ENCODE data around the gene FAM200C.

FAM200C gene

DNA sequence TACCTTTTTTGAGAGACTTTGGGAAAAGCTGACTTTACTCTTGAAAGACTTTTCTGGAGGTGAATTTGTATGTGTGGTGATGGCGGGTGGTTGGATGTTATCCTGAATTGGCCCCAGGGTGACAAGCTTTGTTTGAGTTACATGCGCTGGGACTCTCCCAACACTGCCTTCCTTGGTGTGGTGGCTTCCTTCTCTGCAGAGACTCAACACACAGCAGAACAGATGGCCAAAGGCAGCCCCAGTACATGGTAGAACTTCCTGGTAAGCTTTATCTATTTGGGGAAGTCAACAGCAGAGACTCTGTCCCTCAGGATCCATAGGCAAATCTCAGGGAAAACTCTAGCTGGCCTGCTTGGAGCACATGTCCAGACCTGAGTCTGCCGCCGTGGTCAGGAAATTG lies 47.5 kb downstream of the FAM200C start:
- no peak overlapping the region for H3K4me2 ChIP-seq (ENCODE audit: low read length)

DNA sequence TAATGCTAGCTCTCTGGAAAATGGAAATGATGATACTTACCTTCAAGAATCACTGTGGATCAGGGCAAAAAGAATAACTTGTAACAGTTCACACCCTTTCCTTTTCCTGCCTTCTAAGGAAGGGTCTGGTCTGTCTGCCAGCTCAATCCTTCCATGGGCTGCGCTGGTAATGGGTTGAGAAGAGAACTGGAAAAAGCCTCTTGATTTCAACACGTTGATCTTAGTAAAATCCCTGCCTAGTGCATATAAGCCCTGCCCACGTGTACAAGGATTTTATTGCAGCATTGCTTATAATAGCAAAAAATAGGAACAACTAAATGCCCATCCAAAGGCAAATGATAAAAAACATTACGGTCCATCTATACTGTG lies 49.9 kb downstream of the FAM200C start:
- no peak overlapping the region for H3K4me3 ChIP-seq (ENCODE audit: low read length)
- no peak overlapping the region for H3K27ac ChIP-seq (ENCODE audit: low read length)
- H3K36me3 ChIP-seq (replicated peaks; ENCODE audit: low read depth, low read length): no peaks in the 10 kb centered on the region
- H3K79me2 ChIP-seq (ENCODE audit: low read length): no peaks in the 10 kb centered on the region
- no peak overlapping the region for H2AFZ ChIP-seq (ENCODE audit: low read depth, low read length)
- TF ChIP-seq EZH2phosphoT487 (IDR thresholded peaks at IDR 0.05; ENCODE audit: low read depth): no peak
- TF ChIP-seq, protein P1, sequence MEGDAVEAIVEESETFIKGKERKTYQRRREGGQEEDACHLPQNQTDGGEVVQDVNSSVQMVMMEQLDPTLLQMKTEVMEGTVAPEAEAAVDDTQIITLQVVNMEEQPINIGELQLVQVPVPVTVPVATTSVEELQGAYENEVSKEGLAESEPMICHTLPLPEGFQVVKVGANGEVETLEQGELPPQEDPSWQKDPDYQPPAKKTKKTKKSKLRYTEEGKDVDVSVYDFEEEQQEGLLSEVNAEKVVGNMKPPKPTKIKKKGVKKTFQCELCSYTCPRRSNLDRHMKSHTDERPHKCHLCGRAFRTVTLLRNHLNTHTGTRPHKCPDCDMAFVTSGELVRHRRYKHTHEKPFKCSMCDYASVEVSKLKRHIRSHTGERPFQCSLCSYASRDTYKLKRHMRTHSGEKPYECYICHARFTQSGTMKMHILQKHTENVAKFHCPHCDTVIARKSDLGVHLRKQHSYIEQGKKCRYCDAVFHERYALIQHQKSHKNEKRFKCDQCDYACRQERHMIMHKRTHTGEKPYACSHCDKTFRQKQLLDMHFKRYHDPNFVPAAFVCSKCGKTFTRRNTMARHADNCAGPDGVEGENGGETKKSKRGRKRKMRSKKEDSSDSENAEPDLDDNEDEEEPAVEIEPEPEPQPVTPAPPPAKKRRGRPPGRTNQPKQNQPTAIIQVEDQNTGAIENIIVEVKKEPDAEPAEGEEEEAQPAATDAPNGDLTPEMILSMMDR (IDR thresholded peaks at IDR 0.05; ENCODE audit: low read depth, low read length): no peak
- H3K9me3 ChIP-seq (ENCODE audit: insufficient read depth, low read length): no peaks in the 10 kb centered on the region
- no peak overlapping the region for H3K9ac ChIP-seq (ENCODE audit: low read length)
- H4K20me1 ChIP-seq (ENCODE audit: insufficient read depth, low read length): no peaks in the 10 kb centered on the region
- no peaks in the 10 kb centered on the region for H3K27me3 ChIP-seq (ENCODE audit: low read depth, low read length)
- no peak overlapping the region for H3K4me2 ChIP-seq (ENCODE audit: low read length)
- H3K4me1 ChIP-seq (ENCODE audit: low read length): peaks cover 3% of the 10 kb centered on the region; the same call in 1 of the 2 replicates

More for the DNA sequence above, 47.5 kb downstream of the FAM200C start:
- H3K79me2 ChIP-seq (ENCODE audit: low read length): no peaks in the 10 kb centered on the region
- no peak overlapping the region for H3K4me3 ChIP-seq (ENCODE audit: low read length)
- no peak overlapping the region for H3K9ac ChIP-seq (ENCODE audit: low read length)
- H4K20me1 ChIP-seq (ENCODE audit: insufficient read depth, low read length): no peaks in the 10 kb centered on the region
- TF ChIP-seq, protein P1 (IDR thresholded peaks at IDR 0.05; ENCODE audit: low read depth, low read length): no peak
- TF ChIP-seq EZH2phosphoT487 (IDR thresholded peaks at IDR 0.05; ENCODE audit: low read depth): no peak
- no peak overlapping the region for H3K27ac ChIP-seq (ENCODE audit: low read length)
- H3K27me3 ChIP-seq (ENCODE audit: low read depth, low read length): no peaks in the 10 kb centered on the region
- no peaks in the 10 kb centered on the region for H3K36me3 ChIP-seq (replicated peaks; ENCODE audit: low read depth, low read length)
- H3K4me1 ChIP-seq (ENCODE audit: low read length): no peaks in the 10 kb centered on the region
- H3K9me3 ChIP-seq (ENCODE audit: insufficient read depth, low read length): no peaks in the 10 kb centered on the region
- no peak overlapping the region for H2AFZ ChIP-seq (ENCODE audit: low read depth, low read length)

DNA sequence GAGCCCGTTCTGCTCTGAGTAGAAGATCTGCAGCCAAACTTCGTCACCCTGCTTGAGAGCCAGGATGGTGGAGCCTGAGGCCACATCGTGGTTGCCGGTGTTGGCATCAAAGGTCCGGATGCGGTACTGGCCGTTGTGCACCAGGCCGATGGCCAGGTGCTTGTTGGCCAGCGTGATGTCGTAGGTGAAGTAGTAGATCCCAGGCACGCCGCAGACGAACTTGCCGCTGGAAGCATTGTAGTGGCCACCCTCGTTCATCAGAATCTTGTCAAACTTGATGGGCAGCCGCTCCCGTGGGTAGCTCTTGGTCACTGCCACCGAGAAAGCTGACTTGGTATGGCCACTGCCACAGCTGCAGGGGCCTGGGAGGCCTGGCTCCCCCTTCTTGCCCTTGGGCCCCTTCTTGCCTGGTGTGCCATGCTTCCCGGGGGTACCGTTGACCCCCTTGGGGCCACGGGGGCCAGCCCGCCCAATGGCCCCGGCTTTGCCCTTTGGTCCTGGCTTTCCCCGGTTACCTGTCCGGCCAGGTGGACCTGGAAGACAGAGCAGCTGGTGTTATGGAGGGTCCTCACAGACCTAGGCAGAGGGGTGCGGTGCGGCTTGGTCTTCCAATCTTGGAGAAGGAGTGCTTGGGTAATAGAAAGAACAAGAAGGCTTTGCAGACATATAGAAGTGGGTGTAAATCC lies 50.5 kb downstream of the FAM200C start:
- H3K27ac ChIP-seq (ENCODE audit: low read length): no peak overlapping the region
- H3K4me2 ChIP-seq (ENCODE audit: low read length): no peak overlapping the region
- TF ChIP-seq, protein P1 (IDR thresholded peaks at IDR 0.05; ENCODE audit: low read depth, low read length): no peak
- TF ChIP-seq EZH2phosphoT487 (IDR thresholded peaks at IDR 0.05; ENCODE audit: low read depth): no peak
- H3K9me3 ChIP-seq (ENCODE audit: insufficient read depth, low read length): no peaks in the 10 kb centered on the region
- H3K27me3 ChIP-seq (ENCODE audit: low read depth, low read length): no peaks in the 10 kb centered on the region
- no peak overlapping the region for H2AFZ ChIP-seq (ENCODE audit: low read depth, low read length)
- no peak overlapping the region for H3K9ac ChIP-seq (ENCODE audit: low read length)
- no peak overlapping the region for H3K4me3 ChIP-seq (ENCODE audit: low read length)
- H3K36me3 ChIP-seq (replicated peaks; ENCODE audit: low read depth, low read length): no peaks in the 10 kb centered on the region
- H3K79me2 ChIP-seq (ENCODE audit: low read length): no peaks in the 10 kb centered on the region
- peaks cover 4% of the 10 kb centered on the region; the same call in 1 of the 2 replicates for H3K4me1 ChIP-seq (ENCODE audit: low read length)
- H4K20me1 ChIP-seq (ENCODE audit: insufficient read depth, low read length): no peaks in the 10 kb centered on the region

DNA sequence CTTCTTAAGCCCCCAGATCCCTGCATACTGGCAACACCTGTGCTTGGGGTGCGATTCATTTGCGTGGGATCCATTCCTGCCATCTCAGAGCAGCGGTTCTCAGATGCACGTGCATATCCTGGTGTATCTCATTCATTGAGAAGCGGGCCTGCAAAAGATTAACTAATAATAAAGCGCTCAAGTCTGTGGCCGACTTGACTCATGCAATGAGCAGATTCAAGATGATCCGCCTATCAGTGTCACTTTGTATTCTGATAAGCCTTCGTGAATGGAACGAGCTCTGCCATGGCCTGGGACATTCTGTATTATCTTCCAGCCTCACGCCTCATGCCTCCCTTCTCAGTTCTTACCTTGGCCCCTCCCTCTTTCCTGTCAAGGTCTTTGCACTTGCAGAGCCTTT lies 51.8 kb downstream of the FAM200C start:
- Histone ChIP-seq H3K36me3 (replicated peaks; ENCODE audit: low read depth, low read length) (no peaks in the 10 kb centered on the region), H3K4me2 (ENCODE audit: low read length) (no peak overlapping the region), H3K27me3 (ENCODE audit: low read depth, low read length) (no peaks in the 10 kb centered on the region), H3K79me2 (ENCODE audit: low read length) (no peaks in the 10 kb centered on the region), H4K20me1 (ENCODE audit: insufficient read depth, low read length) (no peaks in the 10 kb centered on the region), H3K4me1 (ENCODE audit: low read length) (peaks cover 4% of the 10 kb centered on the region; the same call in 1 of the 2 replicates), H3K27ac (ENCODE audit: low read length) (no peak overlapping the region), H3K9me3 (ENCODE audit: insufficient read depth, low read length) (no peaks in the 10 kb centered on the region), H3K4me3 (ENCODE audit: low read length) (no peak overlapping the region), H3K9ac (ENCODE audit: low read length) (no peak overlapping the region), H2AFZ (ENCODE audit: low read depth, low read length) (no peak overlapping the region)
- TF ChIP-seq EZH2phosphoT487 (IDR thresholded peaks at IDR 0.05; ENCODE audit: low read depth): no peak
- TF ChIP-seq, protein P1 (IDR thresholded peaks at IDR 0.05; ENCODE audit: low read depth, low read length): no peak
